GM12878 (cell line): ENCODE data around the gene PDZD11. TPM values are rescaled to one million over a fixed set of nuclear protein-coding genes. Genes with fewer than 3 reads are reported as not detected.

Experiments
- ASH2L ChIP-seq: fragments of 300-600, 200-600 bp; sonication (generic); IDR thresholded peaks from 2 replicates; pipeline ENCODE4 v1.6.1; 2017; ENCODE audit warnings: low read depth, mild to moderate bottlenecking, borderline replicate concordance
- CBFB ChIP-seq: IDR thresholded peaks from 2 replicates; pipeline ENCODE4 v1.6.1; 2016; ENCODE audit warnings: antibody characterized with exemption, low read depth
- CEBPZ ChIP-seq: fragments of 150-350 bp; IDR thresholded peaks from 2 replicates; pipeline ENCODE4 v1.6.1; 2016; ENCODE audit warnings: low read depth, low read length
- CHD2 ChIP-seq: IDR thresholded peaks from 2 replicates; pipeline ENCODE4 v1.6.1; 2011; ENCODE audit warnings: low read depth, low read length, improper control_type of control experiment, borderline replicate concordance
- CHD4 ChIP-seq: fragments of 200-600 bp; sonication (generic); IDR thresholded peaks from 2 replicates; pipeline ENCODE4 v1.6.1; 2016; ENCODE audit warnings: mild to moderate bottlenecking
- EZH2 ChIP-seq: IDR thresholded peaks from 2 replicates; pipeline ENCODE4 v1.6.1; 2012; ENCODE audit warnings: low read depth, mild to moderate bottlenecking, control low read depth, inconsistent platforms, low read length, borderline replicate concordance; ENCODE audit not compliant: control insufficient read depth
- HDAC6 ChIP-seq: fragments of 200-600 bp; sonication (generic); IDR thresholded peaks from one replicate; pipeline ENCODE4 v1.8.0; 2017; ENCODE audit warnings: antibody characterized with exemption; ENCODE audit not compliant: unreplicated experiment
- IRF5 ChIP-seq: fragments of 450-650 bp; IDR thresholded peaks from 2 replicates; pipeline ENCODE4 v1.6.1; 2017; ENCODE audit warnings: borderline replicate concordance
- NBN ChIP-seq: fragments of 450-650 bp; IDR thresholded peaks from 2 replicates; pipeline ENCODE4 v1.6.1; 2016
- NR2C2 ChIP-seq: IDR thresholded peaks from 2 replicates; pipeline ENCODE4 v1.6.1; 2011; ENCODE audit warnings: borderline replicate concordance, low read depth; ENCODE audit not compliant: control insufficient read depth, insufficient read length
- PBX3 ChIP-seq: IDR thresholded peaks from 2 replicates; pipeline ENCODE4 v1.6.1; 2011; ENCODE audit warnings: mild to moderate bottlenecking, low read depth, low read length, moderate library complexity; ENCODE audit not compliant: insufficient replicate concordance
- RELA ChIP-seq: fragments of 450-650 bp; IDR thresholded peaks from 2 replicates; pipeline ENCODE4 v1.8.0; 2014; ENCODE audit warnings: borderline replicate concordance; ENCODE audit not compliant: partially characterized antibody
- REST ChIP-seq: IDR thresholded peaks from 2 replicates; pipeline ENCODE4 v1.6.1; 2012; ENCODE audit warnings: mild to moderate bottlenecking, low read depth, low read length
- RUNX3 ChIP-seq: IDR thresholded peaks from 2 replicates; pipeline ENCODE4 v1.6.1; 2012; ENCODE audit warnings: low read length, inconsistent platforms
- TCF7 ChIP-seq: IDR thresholded peaks from 2 replicates; pipeline ENCODE4 v1.6.1; 2014; ENCODE audit warnings: antibody characterized with exemption, borderline replicate concordance
- ZNF24 ChIP-seq: fragments of 450-650 bp; IDR thresholded peaks from 2 replicates; pipeline ENCODE4 v1.6.1; 2017; ENCODE audit warnings: antibody characterized with exemption, mild to moderate bottlenecking
- polyA plus RNA-seq, 11 experiments: library from polyadenylated mRNA; depleted of rRNA in 4 of 11; unstranded in 6 of 11; stranded (reverse) in 5 of 11; fragments of >200 nt; fragmentation: Nextera tagmentation in 4 of 11; fragmentation: Illumina TruSeq in 1 of 11; extraction: Ambion mirVana in 4 of 11; extraction: Trizol in 1 of 11; gene quantifications; 1 replicate in 1 of 11; 2 replicates in 10 of 11; pipeline versions ENCODE4 v1.2.1 to v1.2.3, GENCODE V29; 2011 to 2016; ENCODE audit warnings: inconsistent platforms in 2 of 11, missing spikeins in 2 of 11, low read depth in 1 of 11
- total RNA-seq, 4 experiments: library from RNA; depleted of rRNA in 3 of 4; stranded (reverse); fragments of >200 nt in 3 of 4; fragmentation: Illumina TruSeq in 1 of 4; extraction: Trizol in 1 of 4; gene quantifications; 2 replicates each; pipeline versions ENCODE4 v1.2.1 to v1.2.3, GENCODE V29; 2013 to 2021
- TF ChIP-seq, protein P1 (sequence below): fragments of 450-650 bp; IDR thresholded peaks from 2 replicates; pipeline ENCODE4 v1.6.1; 2017; ENCODE audit warnings: mild to moderate bottlenecking, moderate library complexity

Gene PDZD11
- total and polyA plus RNA-seq, 10 of the 15 experiments (the other 5 are each of a cell fraction or from before 2014, with no cell fraction given), result 28.4 to 123 (median 55.0) TPM

GRCh38 chrX:70336767-70337166 is 47.0 kb upstream of the PDZD11 start (continued):
- TF ChIP-seq REST, result no peak
- peak; percentile 57; the same call in 1 of the 2 replicates for TF ChIP-seq CBFB
- TF ChIP-seq NBN, result 0 out of 2 replicates have a peak, but pooled peaks have one; percentile 50
- peak; percentile 96 for TF ChIP-seq RUNX3
- no peak for TF ChIP-seq ASH2L
- TF ChIP-seq HDAC6, result no peak
- no peak for TF ChIP-seq IRF5
- TF ChIP-seq CHD4, result no peak
- TF ChIP-seq, protein P1, sequence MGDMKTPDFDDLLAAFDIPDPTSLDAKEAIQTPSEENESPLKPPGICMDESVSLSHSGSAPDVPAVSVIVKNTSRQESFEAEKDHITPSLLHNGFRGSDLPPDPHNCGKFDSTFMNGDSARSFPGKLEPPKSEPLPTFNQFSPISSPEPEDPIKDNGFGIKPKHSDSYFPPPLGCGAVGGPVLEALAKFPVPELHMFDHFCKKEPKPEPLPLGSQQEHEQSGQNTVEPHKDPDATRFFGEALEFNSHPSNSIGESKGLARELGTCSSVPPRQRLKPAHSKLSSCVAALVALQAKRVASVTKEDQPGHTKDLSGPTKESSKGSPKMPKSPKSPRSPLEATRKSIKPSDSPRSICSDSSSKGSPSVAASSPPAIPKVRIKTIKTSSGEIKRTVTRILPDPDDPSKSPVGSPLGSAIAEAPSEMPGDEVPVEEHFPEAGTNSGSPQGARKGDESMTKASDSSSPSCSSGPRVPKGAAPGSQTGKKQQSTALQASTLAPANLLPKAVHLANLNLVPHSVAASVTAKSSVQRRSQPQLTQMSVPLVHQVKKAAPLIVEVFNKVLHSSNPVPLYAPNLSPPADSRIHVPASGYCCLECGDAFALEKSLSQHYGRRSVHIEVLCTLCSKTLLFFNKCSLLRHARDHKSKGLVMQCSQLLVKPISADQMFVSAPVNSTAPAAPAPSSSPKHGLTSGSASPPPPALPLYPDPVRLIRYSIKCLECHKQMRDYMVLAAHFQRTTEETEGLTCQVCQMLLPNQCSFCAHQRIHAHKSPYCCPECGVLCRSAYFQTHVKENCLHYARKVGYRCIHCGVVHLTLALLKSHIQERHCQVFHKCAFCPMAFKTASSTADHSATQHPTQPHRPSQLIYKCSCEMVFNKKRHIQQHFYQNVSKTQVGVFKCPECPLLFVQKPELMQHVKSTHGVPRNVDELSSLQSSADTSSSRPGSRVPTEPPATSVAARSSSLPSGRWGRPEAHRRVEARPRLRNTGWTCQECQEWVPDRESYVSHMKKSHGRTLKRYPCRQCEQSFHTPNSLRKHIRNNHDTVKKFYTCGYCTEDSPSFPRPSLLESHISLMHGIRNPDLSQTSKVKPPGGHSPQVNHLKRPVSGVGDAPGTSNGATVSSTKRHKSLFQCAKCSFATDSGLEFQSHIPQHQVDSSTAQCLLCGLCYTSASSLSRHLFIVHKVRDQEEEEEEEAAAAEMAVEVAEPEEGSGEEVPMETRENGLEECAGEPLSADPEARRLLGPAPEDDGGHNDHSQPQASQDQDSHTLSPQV, result no peak
- no peak for TF ChIP-seq CHD2
- no peak for TF ChIP-seq EZH2
- TF ChIP-seq RELA, result no peak
- no peak for TF ChIP-seq CEBPZ
- no peak for TF ChIP-seq NR2C2
- TF ChIP-seq ZNF24, result peak; percentile 58; the same call in 1 of the 2 replicates
- TF ChIP-seq TCF7, result peak; percentile 50
- no peak for TF ChIP-seq PBX3
